HuH-7.5 (cell line): ENCODE results near the gene TTC31.
"Not testable (repeated sequence)": the region's sequence is repeated elsewhere in the genome, so short reads cannot be mapped to it uniquely, and the experiment has no call there.

ENCODE experiments used
- DNase-seq: peaks from one replicate; pipeline ENCODE4 v3.0.0; 2011; ENCODE audit warnings: low spot score

TTC31 gene

GRCh38 chr2:74482801-74483674, at the start of gene TTC31, which contains the start of gene CCDC142:
TTC31 (plus strand) TSS chr2:74483081; CDS start chr2:74483096, 15 bp downstream.
CCDC142 (minus strand) TSS chr2:74482998; CDS start chr2:74482837, 161 bp downstream.
- no peak for DNase-seq

GRCh38 chr2:74436111-74436805, 46.6 kb upstream of the TTC31 start:
- no peak for DNase-seq

- no peak for DNase-seq
Observed at GRCh38 chr2:74436848-74437695, 45.8 kb upstream of the TTC31 start.

DNA sequence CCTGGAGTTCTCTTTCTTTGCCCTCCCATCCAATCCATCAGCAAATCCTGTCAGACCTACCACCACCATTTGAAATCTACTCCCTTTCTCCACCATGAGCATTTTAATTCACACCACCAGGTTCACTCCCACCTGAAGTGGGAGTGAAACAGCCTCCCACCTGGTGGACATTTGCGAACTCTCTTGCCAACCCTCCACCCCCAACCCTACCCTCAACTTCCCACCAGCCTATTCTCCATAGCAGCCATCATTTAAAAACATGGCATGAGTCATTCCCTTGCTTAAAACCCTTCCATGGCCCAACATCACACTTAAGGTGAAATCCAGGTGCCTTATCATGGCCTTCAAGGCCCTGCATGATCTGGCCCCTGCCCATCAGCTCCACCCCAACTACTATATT, 44.6 kb upstream of the TTC31 start:
- DNase-seq = no peak

GRCh38 chr2:74439373-74439772, 43.5 kb upstream of the TTC31 start:
- DNase-seq = no peak

GRCh38 chr2:74439803-74440377, 43.0 kb upstream of the TTC31 start:
- no peak for DNase-seq

- DNase-seq = peak; percentile 94
Observed at GRCh38 chr2:74440378-74441169, 42.3 kb upstream of the TTC31 start.

GRCh38 chr2:74441170-74441689, 41.7 kb upstream of the TTC31 start:
- DNase-seq = no peak

- peak; percentile 72 for DNase-seq
Observed at GRCh38 chr2:74441690-74442482, 41.0 kb upstream of the TTC31 start, which contains the start of gene RTKN. RTKN (minus strand) TSS chr2:74441937; CDS start chr2:74441816, 121 bp downstream.

DNA sequence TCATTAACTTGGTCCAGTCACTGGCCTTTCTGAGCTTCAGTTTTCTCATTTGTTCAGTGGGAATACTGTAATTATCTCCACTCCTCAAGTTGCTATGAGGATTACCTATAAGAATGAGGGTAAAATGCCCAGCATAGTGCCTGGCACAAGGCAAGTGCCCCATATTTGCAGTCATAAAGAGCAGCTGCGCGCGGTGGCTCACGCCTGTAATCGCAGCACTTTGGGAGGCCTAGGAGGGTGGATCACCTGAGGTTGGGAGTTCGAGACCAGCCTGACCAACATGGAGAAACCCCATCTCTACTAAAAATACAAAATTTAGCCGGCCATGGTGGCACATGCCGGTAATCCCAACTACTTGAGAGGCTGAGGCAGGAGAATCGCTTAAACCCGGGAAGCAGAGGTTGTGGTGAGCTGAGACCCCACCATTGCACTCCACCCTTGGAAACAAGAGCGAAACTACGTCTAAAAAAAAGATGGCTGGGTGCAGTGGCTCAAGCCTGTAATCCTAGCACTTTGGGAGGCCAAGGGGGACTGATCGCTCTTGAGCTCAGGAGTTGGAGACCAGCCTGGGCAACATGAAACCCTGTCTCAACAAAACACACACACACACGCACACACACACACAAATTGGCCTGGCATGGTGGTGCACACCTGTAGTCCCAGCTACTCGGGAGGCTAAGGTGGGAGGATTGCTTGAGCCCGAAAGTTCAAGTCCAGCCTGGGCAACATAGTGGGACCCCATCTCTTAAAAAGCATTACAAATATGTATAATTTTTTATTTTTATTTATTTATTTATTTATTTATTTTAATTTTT, 40.2 kb upstream of the TTC31 start:
- not testable (repeated sequence) for DNase-seq

- no peak for DNase-seq
Observed at GRCh38 chr2:74444498-74445318, 38.2 kb upstream of the TTC31 start.

DNA sequence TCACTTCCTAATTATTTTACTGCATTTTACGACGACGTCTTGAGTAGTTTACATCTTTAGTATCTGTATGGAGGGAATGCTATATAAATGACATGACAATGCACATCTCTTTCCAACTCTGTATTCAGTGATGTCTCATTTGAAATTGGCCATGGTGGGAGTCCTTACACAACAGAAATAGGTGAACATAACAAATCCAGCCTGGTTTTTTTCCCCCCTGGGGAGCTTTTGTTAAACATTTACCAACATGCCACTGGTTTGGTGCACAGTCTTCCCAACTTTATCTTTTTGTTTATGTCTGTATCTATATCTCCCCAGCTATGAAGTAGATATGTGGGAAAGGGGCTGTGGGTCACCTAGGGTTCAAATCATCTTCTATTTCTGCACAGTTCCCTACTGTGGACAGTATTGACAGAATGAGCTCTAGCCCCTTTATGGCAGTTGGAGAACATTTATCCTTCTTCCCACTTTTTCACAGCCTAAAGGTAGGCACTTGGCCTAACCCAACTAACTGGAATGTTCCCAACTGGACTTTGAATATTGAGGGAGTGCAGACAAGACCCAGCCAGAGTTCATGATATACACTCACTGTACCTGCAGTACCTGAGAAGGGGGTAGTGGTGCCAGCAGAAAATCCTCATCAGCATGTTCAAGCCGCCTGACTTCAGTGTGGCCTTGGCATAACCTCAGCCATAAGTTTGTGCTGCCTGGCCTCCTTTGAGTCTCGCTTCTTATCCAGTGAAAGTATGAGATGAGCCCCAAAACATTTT, 35.5 kb upstream of the TTC31 start:
- DNase-seq = no peak

DNA sequence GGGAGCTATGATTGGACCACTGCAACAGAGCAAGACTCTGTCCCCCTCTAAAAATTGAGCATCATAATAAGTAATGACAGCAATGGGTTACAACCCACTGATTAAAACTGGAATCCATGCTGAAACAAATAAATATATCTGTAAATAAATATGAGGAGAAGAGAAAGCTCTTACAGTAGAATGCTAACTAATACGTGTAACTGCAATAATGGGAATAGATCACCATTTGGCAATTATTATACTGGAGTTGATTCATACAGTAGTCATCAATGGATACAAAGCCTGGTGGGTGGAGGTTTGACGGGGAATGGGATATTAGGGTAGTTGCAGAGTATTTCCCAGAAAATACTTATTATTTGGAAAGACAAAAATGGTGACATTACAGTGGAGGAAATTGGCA, 34.1 kb upstream of the TTC31 start:
- no peak for DNase-seq

DNA sequence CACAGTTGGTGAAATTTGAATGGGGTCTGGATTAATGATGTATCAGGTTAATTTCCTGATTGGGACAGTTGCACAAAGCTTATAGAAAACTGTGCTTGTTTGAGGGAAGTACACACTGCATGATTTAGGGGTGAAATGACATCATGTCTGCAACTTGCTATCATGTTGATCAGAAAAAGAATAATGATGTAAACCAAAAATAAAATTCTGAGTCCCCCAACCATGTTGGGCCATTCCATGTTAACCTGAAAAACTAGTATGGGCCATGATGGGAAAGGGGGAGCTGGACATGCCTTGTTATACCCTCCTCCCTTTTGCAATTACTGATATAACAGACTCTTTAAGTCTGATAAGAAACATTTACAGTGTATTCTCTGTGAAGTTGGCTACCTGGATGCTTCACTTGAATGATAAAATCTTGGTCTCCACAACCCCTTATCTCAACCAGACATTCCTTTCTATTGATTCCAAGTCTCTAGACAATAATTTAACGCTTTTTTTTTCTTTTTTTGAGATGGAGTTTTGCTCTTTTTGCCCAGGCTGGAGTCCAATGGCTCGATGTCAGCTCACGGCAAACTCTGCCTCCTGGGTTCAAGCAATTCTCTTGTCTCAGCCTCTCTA, 32.2 kb upstream of the TTC31 start:
- DNase-seq = no peak

GRCh38 chr2:74454654-74455511, 28.0 kb upstream of the TTC31 start, which contains the start of gene INO80B:
INO80B (plus strand) TSS chr2:74455087; CDS start chr2:74455117, 30 bp downstream.
- DNase-seq = peak; percentile 71

GRCh38 chr2:74457129-74457548, 25.7 kb upstream of the TTC31 start:
- DNase-seq = no peak
